AG09319 (cell line): ENCODE data around the gene DYNLRB1.
A peak's percentile ranks its signal among the peaks of the same experiment; 100 is the strongest.

Source experiments
- DNase-seq: peaks from one replicate; pipeline ENCODE4 v3.0.0-alpha.2; 2010; ENCODE audit warnings: low read depth; ENCODE audit errors: extremely low read depth
- TF ChIP-seq, protein P1 (sequence below): IDR thresholded peaks from 2 replicates; pipeline ENCODE4 v1.5.1; 2011; ENCODE audit warnings: low read depth, mild to moderate bottlenecking, inconsistent platforms, low read length, moderate library complexity

Gene DYNLRB1

DNA sequence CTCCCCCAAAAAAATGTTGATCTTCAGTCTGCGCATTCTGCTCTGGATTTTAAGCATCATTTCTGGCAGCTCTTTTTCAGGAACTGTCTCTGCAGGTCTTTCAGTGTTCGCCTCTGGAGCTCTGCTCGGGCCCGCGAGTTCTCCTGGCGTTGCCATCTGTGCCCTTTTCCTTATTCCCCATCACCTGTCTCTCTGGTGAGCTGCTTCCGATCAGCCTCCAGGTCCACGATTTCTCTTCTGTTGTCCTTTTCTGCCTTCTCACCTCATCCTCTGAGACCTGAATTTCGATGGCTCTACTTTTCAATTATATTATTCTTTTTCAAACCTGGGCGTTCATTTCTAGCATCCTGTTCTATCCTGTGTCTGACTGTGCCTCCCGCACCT is 41.7 kb downstream of the DYNLRB1 start:
- TF ChIP-seq, protein P1, sequence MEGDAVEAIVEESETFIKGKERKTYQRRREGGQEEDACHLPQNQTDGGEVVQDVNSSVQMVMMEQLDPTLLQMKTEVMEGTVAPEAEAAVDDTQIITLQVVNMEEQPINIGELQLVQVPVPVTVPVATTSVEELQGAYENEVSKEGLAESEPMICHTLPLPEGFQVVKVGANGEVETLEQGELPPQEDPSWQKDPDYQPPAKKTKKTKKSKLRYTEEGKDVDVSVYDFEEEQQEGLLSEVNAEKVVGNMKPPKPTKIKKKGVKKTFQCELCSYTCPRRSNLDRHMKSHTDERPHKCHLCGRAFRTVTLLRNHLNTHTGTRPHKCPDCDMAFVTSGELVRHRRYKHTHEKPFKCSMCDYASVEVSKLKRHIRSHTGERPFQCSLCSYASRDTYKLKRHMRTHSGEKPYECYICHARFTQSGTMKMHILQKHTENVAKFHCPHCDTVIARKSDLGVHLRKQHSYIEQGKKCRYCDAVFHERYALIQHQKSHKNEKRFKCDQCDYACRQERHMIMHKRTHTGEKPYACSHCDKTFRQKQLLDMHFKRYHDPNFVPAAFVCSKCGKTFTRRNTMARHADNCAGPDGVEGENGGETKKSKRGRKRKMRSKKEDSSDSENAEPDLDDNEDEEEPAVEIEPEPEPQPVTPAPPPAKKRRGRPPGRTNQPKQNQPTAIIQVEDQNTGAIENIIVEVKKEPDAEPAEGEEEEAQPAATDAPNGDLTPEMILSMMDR: no peak
- DNase-seq: no peak

DNA sequence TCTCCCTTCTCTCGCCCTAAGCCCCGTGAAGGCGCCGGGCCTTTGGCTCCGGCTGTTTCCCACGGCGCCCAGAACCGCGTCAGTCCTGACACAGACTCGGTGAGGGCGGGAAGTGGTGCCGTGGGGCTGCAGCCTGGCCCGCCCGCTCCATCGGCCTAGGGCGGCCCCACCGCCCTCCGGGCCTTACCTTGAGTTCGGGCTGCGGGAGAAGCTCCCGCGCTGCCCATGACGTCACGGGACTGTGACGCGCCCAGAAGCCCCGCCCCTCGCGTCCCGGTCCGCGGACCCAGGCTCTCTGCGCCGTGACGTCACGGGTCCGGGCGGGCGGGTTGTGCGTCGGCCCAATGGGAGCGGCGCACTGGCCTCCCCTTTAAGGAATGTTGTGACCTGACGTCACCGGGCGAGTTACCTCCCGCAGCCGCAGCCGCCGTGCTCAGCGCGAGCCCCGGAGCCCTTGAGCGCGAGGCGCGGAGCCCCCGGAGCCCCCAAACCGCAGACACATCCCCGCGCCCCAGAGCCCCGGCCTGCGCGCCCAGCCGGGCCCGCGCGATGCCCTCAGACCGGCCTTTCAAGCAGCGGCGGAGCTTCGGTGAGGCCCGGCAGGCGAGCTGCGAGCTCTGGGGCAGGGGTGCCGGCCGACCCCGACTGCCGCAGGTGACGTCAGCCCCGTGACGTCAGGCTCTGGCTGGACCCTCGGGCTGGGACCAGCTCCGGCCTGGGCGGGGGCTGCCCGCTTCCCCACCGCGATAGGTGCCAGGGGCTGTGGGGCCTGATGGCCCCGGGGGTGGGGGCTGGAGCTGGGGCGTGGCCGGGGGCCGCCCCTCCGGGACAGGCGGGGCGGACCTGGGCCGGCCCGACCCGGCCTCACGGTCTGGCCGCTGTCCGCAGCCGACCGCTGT is 42.3 kb downstream of the DYNLRB1 start, which contains the start of gene MAP1LC3A:
MAP1LC3A (plus strand) TSS at position 399 of the 899 bp plus-strand sequence; CDS start at position 550, 151 bp downstream.
- TF ChIP-seq, protein P1: no peak
- DNase-seq: peak; percentile 90

DNA sequence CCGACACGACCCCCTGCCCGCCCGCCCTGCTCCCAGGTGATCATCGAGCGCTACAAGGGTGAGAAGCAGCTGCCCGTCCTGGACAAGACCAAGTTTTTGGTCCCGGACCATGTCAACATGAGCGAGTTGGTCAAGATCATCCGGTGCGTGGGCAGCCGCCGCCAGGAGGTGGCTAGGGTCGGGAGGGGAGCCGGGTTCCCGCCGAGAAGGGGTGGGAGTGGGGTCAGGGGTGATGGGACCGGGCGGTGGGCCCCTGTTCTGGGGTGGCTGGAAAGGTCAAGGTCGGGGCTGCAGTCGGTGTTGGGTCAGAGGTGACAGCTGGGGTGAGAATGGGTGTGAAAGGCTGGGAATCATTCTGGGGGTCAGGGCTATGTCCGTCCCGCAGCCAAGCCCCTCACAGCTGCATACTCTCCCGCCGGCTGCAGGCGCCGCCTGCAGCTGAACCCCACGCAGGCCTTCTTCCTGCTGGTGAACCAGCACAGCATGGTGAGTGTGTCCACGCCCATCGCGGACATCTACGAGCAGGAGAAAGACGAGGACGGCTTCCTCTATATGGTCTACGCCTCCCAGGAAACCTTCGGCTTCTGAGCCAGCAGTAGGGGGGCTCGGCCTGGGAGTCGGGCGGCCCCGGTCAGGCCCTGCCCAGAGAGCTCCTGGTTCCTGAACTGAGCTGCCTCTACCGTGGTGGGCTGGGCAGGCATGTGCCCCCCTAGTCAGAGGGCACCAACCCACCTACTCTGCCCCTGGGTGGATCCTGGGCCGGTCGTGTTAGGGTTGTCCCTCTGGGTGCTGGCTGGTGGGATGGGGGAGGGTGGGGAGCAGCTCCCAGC is 43.3 kb downstream of the DYNLRB1 start:
- TF ChIP-seq, protein P1: no peak
- DNase-seq: no peak

DNA sequence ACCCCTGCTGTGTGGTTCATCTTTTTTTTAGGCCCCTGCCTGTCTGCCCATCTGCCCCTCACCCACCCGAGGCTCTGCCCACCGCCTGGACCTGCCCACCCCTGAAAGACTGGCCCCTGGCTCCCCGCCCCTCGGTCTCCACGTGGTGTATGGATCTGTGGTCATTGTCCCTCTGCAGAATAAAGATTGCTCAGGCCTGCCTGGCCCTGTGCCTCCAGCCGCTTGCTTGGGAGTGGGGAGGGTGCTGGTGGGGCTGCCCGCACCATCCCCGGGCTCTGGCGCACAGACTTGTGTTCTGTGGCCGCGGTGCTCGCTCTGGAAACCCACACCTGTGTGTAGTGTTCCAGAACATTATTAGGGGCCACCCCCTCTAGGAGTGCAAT is 43.9 kb downstream of the DYNLRB1 start:
- no peak for DNase-seq
- TF ChIP-seq, protein P1: no peak

DNA sequence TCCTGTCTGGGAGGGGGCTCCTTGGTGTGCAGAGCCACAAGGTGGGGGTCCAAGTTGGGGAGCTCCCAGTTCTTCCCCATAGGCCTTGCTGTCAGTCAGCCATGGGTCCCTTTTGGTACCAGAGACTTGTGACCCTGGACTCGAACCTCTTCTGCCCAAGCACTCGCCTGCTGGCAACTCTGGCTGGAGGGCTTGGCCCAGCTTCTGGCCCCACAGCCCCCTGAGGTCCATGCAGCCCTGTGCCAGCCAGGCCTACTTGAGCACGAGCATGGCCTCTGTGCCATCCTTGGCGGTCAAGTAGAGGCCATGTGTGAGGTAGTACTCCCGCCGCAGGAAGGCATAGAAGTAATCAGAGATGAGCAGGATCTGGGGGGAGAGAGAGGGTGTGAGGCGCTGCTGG is 44.4 kb downstream of the DYNLRB1 start:
- no peak for DNase-seq
- TF ChIP-seq, protein P1: no peak

DNA sequence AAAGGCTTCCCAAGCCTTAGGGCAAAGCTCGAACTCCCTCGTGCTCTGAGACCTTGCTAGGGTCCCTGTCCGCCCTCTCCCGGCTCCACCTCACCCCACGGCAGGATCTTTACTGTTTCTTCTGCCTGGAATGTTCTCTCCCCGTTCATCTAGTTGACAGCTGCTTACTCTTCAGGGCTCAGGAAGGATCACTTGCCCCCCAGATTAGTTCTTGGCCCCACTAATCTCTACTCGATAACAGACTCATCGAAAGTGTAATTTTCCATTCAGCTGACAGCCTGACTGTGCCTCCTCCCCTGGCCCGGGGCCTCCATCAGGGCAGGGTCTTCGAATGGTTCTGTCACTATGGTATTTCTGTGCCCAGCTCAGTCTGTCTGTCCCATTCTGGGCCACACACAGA is 45.4 kb downstream of the DYNLRB1 start:
- TF ChIP-seq, protein P1: no peak

DNA sequence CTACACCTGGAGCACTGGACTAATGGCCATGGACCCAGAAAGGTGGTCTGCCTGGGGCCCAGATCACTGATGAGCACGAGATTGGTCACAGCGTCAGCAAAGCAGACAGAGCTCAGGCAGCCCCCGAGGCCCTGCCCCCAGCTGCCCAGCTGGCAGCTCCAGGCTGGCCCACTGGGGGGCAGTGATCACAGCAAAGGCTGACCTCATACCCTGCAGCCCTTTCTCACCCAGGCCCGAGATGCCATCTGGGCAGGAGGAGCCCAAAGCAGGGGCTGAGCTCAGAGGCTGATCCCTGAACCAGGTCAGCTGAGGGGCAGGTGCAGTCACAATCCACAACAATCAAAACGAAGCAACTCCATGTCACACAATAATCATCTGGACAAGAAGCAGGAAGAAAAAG is 46.4 kb downstream of the DYNLRB1 start:
- TF ChIP-seq, protein P1: peak; percentile 39
- DNase-seq: no peak

More for the DNA sequence above, 45.4 kb downstream of the DYNLRB1 start:
- no peak for DNase-seq
